GM12878 (cell line): ENCODE data around the gene TOMM40L. TPM values are rescaled to one million over a fixed set of nuclear protein-coding genes. Genes with fewer than 3 reads are reported as not detected.

Experiments
- BCL11A ChIP-seq: IDR thresholded peaks from 2 replicates; pipeline ENCODE4 v1.6.1; 2011; ENCODE audit warnings: low read depth, low read length
- BHLHE40 ChIP-seq, 2 experiments: fragments of 450-650 bp in 1 of 2; IDR thresholded peaks; 2 replicates each; pipeline ENCODE4 v1.6.1; 2011 to 2017; ENCODE audit warnings: low read depth in 2 of 2, borderline replicate concordance in 1 of 2, improper control_type of control experiment in 1 of 2, low read length in 1 of 2, mild to moderate bottlenecking in 1 of 2
- IKZF1 ChIP-seq: fragments of 450-650 bp; conservative IDR thresholded peaks from 2 replicates; pipeline ENCODE4 v1.6.1; 2017; ENCODE audit warnings: antibody characterized with exemption, mild to moderate bottlenecking
- MTA2 ChIP-seq: fragments of 450-650 bp; IDR thresholded peaks from 2 replicates; pipeline ENCODE4 v1.6.1; 2016; ENCODE audit warnings: low read depth, mild to moderate bottlenecking, moderate library complexity
- NFYB ChIP-seq: IDR thresholded peaks from 2 replicates; pipeline ENCODE4 v1.6.1; 2011; ENCODE audit warnings: low read depth, mild to moderate bottlenecking, low read length, improper control_type of control experiment, moderate library complexity; ENCODE audit not compliant: insufficient read depth
- NR2F1 ChIP-seq: fragments of 450-650 bp; conservative IDR thresholded peaks from 2 replicates; pipeline ENCODE4 v1.6.1; 2017; ENCODE audit warnings: mild to moderate bottlenecking
- NRF1 ChIP-seq: conservative IDR thresholded peaks from 2 replicates; pipeline ENCODE4 v1.6.1; 2011; ENCODE audit warnings: mild to moderate bottlenecking, low read depth, low read length, improper control_type of control experiment
- PAX8 ChIP-seq: fragments of 450-650 bp; IDR thresholded peaks from 2 replicates; pipeline ENCODE4 v1.6.1; 2017; ENCODE audit warnings: mild to moderate bottlenecking, moderate library complexity
- RB1 ChIP-seq: fragments of 450-650 bp; formaldehyde crosslinking; IDR thresholded peaks from 2 replicates; pipeline ENCODE4 v1.6.1; 2017; ENCODE audit warnings: mild to moderate bottlenecking, borderline replicate concordance
- SP1 ChIP-seq: IDR thresholded peaks from one replicate; pipeline ENCODE4 v1.6.1; 2011; ENCODE audit warnings: low read depth, low read length
- SPI1 ChIP-seq: IDR thresholded peaks from 2 replicates; pipeline ENCODE4 v1.6.1; 2011; ENCODE audit warnings: low read depth, mild to moderate bottlenecking, low read length, moderate library complexity, borderline replicate concordance; ENCODE audit not compliant: insufficient read depth
- polyA plus RNA-seq, 11 experiments: library from polyadenylated mRNA; depleted of rRNA in 4 of 11; unstranded in 6 of 11; stranded (reverse) in 5 of 11; fragments of >200 nt; fragmentation: Nextera tagmentation in 4 of 11; fragmentation: Illumina TruSeq in 1 of 11; extraction: Ambion mirVana in 4 of 11; extraction: Trizol in 1 of 11; gene quantifications; 1 replicate in 1 of 11; 2 replicates in 10 of 11; pipeline versions ENCODE4 v1.2.1 to v1.2.3, GENCODE V29; 2011 to 2016; ENCODE audit warnings: inconsistent platforms in 2 of 11, missing spikeins in 2 of 11, low read depth in 1 of 11
- total RNA-seq, 4 experiments: library from RNA; depleted of rRNA in 3 of 4; stranded (reverse); fragments of >200 nt in 3 of 4; fragmentation: Illumina TruSeq in 1 of 4; extraction: Trizol in 1 of 4; gene quantifications; 2 replicates each; pipeline versions ENCODE4 v1.2.1 to v1.2.3, GENCODE V29; 2013 to 2021
- TF ChIP-seq, protein P1 (sequence below): fragments of 150-350 bp; IDR thresholded peaks from 2 replicates; pipeline ENCODE4 v1.6.1; 2016; ENCODE audit warnings: low read depth, low read length
- TF ChIP-seq, protein P2 (sequence below): fragments of 450-650 bp; IDR thresholded peaks from 2 replicates; pipeline ENCODE4 v1.6.1; 2017; ENCODE audit warnings: low read depth, mild to moderate bottlenecking, moderate library complexity
- TF ChIP-seq, protein P3 (sequence below): fragments of 450-650 bp; formaldehyde crosslinking; IDR thresholded peaks from 2 replicates; pipeline ENCODE4 v1.4.0; 2020; ENCODE audit warnings: mild to moderate bottlenecking, moderate library complexity
- TF ChIP-seq, protein P4 (sequence below): fragments of 450-650 bp; IDR thresholded peaks from 2 replicates; pipeline ENCODE4 v1.6.1; 2016; ENCODE audit warnings: mild to moderate bottlenecking

TOMM40L gene
- total and polyA plus RNA-seq, 10 of the 15 experiments (the other 5 are each of a cell fraction or from before 2014, with no cell fraction given), result 5.9 to 21.6 (median 15.7) TPM

DNA sequence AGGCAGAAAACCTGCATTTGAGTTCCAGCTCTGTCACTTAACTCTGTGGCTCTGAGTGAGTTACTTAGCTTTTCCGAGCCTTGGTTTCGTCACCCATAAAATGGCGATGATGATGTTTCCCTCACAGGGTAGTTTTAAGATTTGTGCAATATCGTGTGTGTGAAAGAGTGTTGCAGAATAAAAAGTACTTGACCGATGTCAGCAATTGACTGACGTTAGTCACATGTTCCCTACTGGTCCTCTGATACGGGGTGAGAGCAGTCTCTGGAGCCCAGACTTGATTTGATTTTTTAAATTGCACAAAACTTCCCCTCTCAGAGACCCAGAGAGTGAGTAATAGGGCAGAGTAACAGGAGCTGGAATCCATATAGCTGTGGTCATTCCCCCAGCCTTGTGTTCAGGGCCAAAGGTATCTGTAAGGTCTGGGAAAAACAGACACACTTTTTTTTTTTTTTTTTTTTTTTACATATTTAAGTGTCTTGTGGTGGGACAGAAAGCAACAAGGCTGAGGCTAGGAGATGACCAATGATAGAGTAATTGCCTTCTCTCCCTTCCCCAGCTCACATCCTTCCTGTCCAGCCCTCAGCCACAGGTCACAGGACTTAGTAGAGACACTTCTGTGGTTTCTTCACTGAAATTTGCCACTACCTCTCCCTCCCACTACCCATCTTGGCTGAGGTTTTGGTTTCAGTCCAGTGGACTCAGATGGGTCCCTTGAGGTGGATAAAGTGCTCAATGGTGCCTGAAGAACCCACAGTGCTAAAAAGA, 8.7 kb upstream of the TOMM40L start (continued):
- TF ChIP-seq, protein P1, sequence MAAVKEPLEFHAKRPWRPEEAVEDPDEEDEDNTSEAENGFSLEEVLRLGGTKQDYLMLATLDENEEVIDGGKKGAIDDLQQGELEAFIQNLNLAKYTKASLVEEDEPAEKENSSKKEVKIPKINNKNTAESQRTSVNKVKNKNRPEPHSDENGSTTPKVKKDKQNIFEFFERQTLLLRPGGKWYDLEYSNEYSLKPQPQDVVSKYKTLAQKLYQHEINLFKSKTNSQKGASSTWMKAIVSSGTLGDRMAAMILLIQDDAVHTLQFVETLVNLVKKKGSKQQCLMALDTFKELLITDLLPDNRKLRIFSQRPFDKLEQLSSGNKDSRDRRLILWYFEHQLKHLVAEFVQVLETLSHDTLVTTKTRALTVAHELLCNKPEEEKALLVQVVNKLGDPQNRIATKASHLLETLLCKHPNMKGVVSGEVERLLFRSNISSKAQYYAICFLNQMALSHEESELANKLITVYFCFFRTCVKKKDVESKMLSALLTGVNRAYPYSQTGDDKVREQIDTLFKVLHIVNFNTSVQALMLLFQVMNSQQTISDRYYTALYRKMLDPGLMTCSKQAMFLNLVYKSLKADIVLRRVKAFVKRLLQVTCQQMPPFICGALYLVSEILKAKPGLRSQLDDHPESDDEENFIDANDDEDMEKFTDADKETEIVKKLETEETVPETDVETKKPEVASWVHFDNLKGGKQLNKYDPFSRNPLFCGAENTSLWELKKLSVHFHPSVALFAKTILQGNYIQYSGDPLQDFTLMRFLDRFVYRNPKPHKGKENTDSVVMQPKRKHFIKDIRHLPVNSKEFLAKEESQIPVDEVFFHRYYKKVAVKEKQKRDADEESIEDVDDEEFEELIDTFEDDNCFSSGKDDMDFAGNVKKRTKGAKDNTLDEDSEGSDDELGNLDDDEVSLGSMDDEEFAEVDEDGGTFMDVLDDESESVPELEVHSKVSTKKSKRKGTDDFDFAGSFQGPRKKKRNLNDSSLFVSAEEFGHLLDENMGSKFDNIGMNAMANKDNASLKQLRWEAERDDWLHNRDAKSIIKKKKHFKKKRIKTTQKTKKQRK, result no peak
- peak; percentile 55; the same call in 1 of the 2 replicates for TF ChIP-seq NFYB
- no peak for TF ChIP-seq RB1
- TF ChIP-seq, protein P2, sequence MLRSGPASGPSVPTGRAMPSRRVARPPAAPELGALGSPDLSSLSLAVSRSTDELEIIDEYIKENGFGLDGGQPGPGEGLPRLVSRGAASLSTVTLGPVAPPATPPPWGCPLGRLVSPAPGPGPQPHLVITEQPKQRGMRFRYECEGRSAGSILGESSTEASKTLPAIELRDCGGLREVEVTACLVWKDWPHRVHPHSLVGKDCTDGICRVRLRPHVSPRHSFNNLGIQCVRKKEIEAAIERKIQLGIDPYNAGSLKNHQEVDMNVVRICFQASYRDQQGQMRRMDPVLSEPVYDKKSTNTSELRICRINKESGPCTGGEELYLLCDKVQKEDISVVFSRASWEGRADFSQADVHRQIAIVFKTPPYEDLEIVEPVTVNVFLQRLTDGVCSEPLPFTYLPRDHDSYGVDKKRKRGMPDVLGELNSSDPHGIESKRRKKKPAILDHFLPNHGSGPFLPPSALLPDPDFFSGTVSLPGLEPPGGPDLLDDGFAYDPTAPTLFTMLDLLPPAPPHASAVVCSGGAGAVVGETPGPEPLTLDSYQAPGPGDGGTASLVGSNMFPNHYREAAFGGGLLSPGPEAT, result peak; percentile 86
- no peak for TF ChIP-seq NRF1
- TF ChIP-seq, protein P3, sequence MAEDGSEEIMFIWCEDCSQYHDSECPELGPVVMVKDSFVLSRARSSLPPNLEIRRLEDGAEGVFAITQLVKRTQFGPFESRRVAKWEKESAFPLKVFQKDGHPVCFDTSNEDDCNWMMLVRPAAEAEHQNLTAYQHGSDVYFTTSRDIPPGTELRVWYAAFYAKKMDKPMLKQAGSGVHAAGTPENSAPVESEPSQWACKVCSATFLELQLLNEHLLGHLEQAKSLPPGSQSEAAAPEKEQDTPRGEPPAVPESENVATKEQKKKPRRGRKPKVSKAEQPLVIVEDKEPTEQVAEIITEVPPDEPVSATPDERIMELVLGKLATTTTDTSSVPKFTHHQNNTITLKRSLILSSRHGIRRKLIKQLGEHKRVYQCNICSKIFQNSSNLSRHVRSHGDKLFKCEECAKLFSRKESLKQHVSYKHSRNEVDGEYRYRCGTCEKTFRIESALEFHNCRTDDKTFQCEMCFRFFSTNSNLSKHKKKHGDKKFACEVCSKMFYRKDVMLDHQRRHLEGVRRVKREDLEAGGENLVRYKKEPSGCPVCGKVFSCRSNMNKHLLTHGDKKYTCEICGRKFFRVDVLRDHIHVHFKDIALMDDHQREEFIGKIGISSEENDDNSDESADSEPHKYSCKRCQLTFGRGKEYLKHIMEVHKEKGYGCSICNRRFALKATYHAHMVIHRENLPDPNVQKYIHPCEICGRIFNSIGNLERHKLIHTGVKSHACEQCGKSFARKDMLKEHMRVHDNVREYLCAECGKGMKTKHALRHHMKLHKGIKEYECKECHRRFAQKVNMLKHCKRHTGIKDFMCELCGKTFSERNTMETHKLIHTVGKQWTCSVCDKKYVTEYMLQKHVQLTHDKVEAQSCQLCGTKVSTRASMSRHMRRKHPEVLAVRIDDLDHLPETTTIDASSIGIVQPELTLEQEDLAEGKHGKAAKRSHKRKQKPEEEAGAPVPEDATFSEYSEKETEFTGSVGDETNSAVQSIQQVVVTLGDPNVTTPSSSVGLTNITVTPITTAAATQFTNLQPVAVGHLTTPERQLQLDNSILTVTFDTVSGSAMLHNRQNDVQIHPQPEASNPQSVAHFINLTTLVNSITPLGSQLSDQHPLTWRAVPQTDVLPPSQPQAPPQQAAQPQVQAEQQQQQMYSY, result no peak
- peak; percentile 85 for TF ChIP-seq MTA2
- TF ChIP-seq BCL11A, result peak; percentile 46; the same call in 1 of the 2 replicates
- TF ChIP-seq, protein P4, sequence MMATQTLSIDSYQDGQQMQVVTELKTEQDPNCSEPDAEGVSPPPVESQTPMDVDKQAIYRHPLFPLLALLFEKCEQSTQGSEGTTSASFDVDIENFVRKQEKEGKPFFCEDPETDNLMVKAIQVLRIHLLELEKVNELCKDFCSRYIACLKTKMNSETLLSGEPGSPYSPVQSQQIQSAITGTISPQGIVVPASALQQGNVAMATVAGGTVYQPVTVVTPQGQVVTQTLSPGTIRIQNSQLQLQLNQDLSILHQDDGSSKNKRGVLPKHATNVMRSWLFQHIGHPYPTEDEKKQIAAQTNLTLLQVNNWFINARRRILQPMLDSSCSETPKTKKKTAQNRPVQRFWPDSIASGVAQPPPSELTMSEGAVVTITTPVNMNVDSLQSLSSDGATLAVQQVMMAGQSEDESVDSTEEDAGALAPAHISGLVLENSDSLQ, result no peak; the same call in 1 of the 2 replicates
- peak; percentile 73 for TF ChIP-seq IKZF1
- TF ChIP-seq NR2F1, result peak; percentile 70
- TF ChIP-seq SPI1, result 0 out of 2 replicates have a peak, but pooled peaks have one; percentile 14
- peak; percentile 57 to 80; a peak in 1 of 4 replicates for TF ChIP-seq BHLHE40 (IDR thresholded peaks at IDR 0.05; ENCODE audit: borderline replicate concordance in 1 of 2, low read depth in 2 of 2, low read length in 1 of 2)
- peak; percentile 29 for TF ChIP-seq SP1
- TF ChIP-seq PAX8, result no peak
- TF ChIP-seq, all 136 proteins: peak for 33
